Right lobe of liver (tissue), 4 donors: ENCODE data around the gene VAV3.

Experiments used
- CTCF ChIP-seq, 4 donors: fragments of 200-600 bp in 3 of 4; fragments of 450-650 bp in 1 of 4; IDR thresholded peaks; one replicate each; pipeline versions ENCODE4 v1.5.1 to v1.8.0; 2016 to 2022; ENCODE audit warnings: antibody characterized with exemption in 4 of 4, mild to moderate bottlenecking in 2 of 4
- POLR2A ChIP-seq: fragments of 450-650 bp; IDR thresholded peaks from one replicate; pipeline ENCODE4 v1.6.1; 2017; ENCODE audit warnings: antibody characterized with exemption, mild to moderate bottlenecking
- donor health status: DM: no; HTN: no; CAD: no.
- donor health status: DM: no; HTN: no; CAD: no.
- donor health status: DM: no; HTN: yes; CAD: no.

DNA sequence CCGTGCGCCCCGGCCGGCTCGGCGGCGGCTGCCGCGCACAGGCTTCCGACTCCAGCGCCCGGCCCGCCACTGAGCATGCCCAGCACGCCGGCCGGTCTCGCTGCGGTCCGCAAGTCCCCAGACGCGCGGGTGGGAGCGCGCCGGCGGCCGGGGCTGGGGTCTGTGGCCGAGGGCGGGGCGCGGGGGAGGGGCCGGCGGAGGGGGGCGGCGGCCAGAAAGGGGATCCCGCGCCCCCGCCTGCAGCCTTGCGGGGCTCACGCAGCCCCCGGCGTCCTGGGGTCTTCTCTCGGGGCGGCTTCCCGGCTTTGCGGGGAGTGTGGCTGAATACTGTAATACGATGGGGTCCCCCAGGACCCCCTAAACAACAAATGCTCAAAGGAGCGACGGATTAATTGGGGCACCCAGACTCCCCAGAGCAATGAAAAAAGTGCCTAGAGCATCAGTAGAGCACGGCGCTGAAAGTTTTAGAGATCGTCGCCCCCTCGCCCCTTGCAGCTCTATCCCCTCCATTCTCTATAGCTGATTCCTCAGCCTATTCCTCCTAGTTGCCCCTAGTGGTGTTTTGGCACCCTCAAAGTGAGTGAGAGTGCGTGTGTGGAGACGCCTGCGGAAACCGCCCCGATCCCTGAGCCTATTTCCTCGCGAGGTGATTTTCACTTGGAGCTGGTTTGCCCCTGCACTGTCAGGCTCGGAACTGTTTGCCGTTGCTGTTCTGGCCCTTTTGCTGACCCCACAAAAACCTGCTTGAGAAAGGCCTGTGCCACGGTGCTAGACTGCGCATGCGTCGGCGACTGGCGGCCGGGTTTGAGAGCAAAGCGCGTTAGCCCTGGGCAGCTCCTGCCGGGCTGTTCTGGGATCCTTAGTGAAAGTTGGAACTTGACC is at the start of gene VAV3:
- TF ChIP-seq CTCF (IDR thresholded peaks at IDR 0.05): no peak
- TF ChIP-seq POLR2A: no peak
